ENCODE data around the gene CYP2B6.
"Not testable (repeated sequence)": the region's sequence is repeated elsewhere in the genome, so short reads cannot be mapped to it uniquely, and the experiment has no call there.

Gene CYP2B6

DNA sequence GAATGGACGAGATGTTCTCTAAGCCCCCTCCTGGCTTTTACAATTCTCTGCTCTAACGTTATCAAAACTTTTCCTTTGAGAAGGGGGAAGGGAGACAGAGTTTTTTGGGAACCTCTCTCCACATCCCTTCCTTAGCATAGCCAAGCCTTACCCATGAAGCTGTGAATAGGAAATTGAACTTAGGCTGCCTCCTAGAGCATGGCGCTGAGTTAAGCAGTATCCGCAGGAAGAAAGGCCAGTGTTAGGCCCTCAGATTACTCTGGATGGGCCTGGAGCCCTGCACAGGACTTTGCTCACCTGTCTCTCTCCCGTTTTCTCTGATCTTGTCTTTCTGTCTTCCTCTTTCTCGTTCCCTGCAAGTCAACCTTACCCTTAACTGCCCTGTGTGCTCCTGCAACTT is 39.6 kb downstream of the CYP2B6 start:
- no peak for DNase-seq (ENCODE audit: low read depth in 2 of 2, low spot score in 1 of 2)

DNA sequence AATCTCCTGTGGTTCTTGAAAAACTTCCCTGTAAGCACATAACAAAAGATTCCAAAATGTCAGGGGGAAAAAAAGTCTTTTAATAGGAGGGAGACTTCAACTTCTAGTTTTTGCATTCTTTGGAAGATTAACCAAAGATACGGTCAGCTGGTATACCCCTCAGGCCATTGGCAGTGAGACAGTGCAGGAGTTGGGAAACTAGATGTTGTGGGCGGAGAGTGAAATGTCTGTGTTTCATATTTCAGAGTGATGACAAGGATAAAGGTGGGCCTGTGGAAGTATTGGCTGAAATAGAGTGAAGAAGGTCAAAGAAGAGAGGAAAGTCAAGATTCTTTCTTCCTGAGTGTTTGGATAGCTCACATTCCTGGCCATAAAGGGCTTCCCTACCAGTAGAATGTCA is 40.8 kb downstream of the CYP2B6 start:
- no peak for DNase-seq (ENCODE audit: low read depth in 2 of 2, low spot score in 1 of 2)

DNA sequence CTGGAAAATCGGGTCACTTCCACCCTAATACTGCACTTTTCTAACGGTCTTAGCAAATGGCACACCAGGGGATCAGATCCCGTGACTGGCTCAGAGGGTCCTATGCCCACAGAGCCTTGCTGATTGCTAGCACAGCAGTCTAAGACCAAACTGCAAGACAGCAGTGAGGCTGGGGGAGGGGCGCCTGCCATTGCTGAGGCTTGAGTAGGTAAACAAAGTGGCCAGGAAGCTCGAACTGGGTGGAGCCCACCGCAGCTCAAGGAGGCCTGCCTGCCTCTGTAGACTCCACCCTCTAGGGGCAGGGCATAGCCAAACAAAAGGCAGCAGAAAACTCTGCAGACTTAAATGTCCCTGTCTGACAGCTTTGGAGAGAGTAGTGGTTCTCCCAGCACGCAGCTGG is 42.2 kb downstream of the CYP2B6 start:
- not testable (repeated sequence) for DNase-seq (ENCODE audit: low read depth in 2 of 2, low spot score in 1 of 2)

DNA sequence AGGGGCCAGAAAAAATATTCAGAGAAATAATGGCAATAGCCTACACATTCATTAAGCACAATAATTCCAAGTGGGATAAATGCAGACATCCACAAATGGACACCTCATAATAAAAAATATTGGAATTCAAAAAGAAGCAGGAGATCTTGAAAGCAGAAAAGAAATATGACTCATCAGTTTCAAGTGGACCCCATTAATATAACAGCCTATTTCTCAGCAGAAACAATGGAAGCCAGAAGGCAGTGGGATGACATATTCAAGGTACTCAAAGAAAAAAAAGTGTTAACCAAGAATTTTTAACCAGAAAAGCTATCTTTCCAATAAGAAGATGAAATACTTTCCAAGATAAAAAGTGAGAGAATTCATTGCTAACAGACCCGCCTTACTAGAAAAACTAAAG is 48.7 kb downstream of the CYP2B6 start:
- DNase-seq (ENCODE audit: low read depth in 2 of 2, low spot score in 1 of 2): no peak

DNA sequence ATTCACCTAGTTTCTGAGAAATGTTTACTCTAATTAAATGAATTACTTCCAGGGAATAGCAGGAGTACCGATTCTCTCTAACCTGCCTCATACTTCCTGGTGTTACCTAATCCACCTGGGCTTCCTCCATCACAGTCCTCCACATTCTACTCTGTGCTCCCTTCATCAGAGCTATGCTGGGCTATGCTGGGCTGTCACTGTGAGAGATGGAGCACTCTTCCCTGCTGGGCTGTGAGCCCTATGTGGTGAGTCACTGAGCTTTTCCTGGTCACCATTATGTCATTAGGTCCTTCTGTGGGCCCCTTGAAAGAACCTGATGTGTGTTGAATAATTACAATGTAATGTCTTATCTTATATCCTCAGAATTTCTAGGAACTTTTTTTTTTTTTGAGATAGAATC is 54.0 kb downstream of the CYP2B6 start:
- not testable (repeated sequence) for DNase-seq (ENCODE audit: low read depth in 2 of 2, low spot score in 1 of 2)

DNA sequence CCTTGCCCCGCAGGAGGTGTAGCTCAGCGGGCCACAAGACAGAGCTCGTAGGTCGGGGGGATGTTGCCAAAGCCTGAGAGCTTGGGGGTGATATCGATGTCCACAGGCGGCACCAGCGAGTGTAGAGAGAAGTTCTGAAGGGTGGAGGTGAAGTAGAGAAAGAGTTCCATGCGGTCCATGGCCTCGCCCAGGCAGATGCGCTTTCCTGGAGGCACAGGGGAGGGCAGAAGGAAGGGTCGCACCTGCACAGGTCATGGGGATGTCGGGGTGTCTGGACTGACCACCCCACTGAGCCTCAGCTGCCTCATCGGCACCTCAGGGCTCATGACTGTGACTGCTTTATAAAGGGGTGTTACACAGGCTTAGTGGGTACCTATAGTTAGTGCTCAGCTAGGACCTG is 59.3 kb downstream of the CYP2B6 start:
- no peak for DNase-seq (ENCODE audit: low read depth in 2 of 2, low spot score in 1 of 2)

DNA sequence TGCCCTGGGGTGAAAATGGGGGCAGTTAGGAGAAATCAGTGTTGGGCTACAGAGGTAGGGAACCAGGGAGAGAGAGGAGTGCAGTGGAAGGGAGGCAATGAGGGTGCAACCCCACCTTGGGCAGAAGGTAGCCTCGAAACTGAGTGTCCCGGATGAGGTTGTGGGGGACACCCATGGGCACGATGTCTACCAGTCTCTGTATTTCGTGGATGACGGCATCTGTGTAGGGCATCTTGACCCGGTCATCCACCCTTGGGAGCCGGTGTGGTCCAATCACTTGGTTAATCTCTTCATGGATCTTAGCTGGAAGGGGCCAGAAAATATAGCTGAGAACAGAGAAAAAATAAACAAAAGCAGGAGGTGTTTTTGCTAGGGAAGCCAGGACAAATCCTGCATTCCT is 61.1 kb downstream of the CYP2B6 start:
- not testable (repeated sequence) for DNase-seq (ENCODE audit: low read depth in 2 of 2, low spot score in 1 of 2)

DNA sequence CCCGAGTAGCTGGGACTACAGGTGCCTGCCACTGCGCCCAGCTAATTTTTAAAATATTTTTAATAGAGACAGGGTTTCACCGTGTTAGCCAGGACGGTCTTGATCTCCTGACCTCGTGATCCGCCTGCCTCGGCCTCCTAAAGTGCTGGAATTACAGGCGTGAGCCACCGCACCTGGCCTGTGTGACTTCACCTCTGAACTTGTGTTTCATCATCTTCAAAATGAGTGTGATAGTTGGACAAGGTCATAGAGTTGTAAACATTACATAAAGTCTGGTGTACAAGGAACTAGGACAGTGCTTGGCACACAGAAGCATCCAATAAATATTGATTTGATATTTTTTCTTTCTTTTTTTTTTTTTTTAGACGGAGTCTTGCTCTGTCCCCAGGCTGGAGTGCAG is 62.2 kb downstream of the CYP2B6 start:
- not testable (repeated sequence) for DNase-seq (ENCODE audit: low read depth in 2 of 2, low spot score in 1 of 2)

DNA sequence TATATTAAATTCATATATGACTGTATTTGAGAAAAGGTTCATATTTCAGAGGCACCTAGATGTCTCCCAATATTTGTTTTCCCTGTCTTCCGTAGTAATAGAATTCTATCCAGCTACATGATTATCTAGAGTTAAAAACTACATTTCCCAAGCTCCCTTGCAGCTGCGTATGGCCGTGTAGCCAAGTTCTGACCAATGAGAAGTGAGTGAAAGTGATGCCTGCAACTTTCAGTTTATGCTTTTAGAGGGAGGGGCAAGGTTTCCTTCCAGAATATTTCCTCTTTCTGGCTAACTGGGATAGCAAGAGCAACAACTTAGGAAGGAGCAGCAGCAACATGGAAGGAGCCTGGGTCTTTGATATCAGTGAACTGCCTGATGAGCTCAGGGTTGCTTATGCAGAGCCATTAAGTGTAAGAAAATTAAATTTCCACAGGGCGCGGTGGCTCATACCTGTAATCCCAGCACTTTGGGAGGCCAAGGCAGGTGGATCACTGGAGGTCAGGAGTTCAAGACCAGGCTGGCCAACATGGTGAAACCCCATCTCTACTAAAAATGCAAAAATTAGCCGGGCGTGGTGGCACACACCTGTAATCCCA is 74.0 kb downstream of the CYP2B6 start:
- no peak for DNase-seq (ENCODE audit: low read depth in 2 of 2, low spot score in 1 of 2)

All from stimulated activated CD8-positive, alpha-beta memory T cell treated with anti-CD3 and anti-CD28 coated beads, Interleukin-4, amount 100 ng/mL, for 1 hour (primary cell).